Measurements from ENCODE around the gene CLASP1. TPM values are rescaled to one million over a fixed set of nuclear protein-coding genes. Genes with fewer than 3 reads are reported as not detected.

The CLASP1 gene
- total and polyA plus RNA-seq, 7 donors, result 2.4 to 117 (median 53.9) TPM

DNA sequence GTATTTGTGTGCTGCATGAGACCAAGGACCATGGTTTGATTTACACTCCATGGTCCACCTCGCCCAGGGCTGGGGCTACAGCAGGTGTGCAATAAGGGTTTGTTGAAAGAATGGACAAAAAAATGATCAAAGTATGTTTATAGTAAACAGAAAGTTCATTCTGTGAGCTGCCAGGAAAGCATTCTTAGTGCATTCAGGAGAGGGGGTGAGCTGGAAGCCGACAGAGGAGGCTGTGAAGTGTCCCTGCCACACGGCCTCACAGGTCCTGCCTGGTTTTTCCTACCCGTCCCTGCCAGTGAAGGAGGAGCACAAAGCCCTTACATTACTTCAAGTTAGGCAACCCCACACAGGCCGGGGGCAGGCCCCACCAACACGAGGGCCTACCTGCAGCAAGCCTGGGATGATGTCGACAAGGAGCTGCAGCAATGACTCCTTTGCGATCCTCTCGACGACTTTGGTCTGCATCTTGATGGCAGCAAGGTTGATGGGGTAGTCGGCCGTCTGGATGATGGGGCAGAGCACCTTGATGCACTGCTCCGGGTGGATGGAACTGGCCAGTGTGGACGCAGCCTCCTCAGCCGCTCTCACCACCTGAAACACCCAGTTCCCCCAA, 301.0 kb downstream of the CLASP1 start:
- DNase-seq, result peak; percentile 47
- intact Hi-C loops (cut with DNase I), result no loop called here
- Histone ChIP-seq H3K4me1 (peaks cover 0 to 19% (median 8%) of the 10 kb centered on the region in 4 donors), H3K9me3 (no peaks in the 10 kb centered on the region), H3K36me3 (peaks cover 41 to 100% (median 52%) of the 10 kb centered on the region in 4 donors), H3K27me3 (no peaks in the 10 kb centered on the region), H3K27ac (no peak overlapping the region), H3K4me3 (no peak overlapping the region)
- WGBS, 2 donors, result 77 to 89% methylated on average over 15 of the region's 15 CpGs
- TF ChIP-seq EP300 (IDR thresholded peaks at IDR 0.05) (no peak), POLR2AphosphoS5 (IDR thresholded peaks at IDR 0.05) (no peak), POLR2A (IDR thresholded peaks at IDR 0.05) (no peak)
- TF ChIP-seq, protein P1, sequence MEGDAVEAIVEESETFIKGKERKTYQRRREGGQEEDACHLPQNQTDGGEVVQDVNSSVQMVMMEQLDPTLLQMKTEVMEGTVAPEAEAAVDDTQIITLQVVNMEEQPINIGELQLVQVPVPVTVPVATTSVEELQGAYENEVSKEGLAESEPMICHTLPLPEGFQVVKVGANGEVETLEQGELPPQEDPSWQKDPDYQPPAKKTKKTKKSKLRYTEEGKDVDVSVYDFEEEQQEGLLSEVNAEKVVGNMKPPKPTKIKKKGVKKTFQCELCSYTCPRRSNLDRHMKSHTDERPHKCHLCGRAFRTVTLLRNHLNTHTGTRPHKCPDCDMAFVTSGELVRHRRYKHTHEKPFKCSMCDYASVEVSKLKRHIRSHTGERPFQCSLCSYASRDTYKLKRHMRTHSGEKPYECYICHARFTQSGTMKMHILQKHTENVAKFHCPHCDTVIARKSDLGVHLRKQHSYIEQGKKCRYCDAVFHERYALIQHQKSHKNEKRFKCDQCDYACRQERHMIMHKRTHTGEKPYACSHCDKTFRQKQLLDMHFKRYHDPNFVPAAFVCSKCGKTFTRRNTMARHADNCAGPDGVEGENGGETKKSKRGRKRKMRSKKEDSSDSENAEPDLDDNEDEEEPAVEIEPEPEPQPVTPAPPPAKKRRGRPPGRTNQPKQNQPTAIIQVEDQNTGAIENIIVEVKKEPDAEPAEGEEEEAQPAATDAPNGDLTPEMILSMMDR (IDR thresholded peaks at IDR 0.05), result no peak

DNA sequence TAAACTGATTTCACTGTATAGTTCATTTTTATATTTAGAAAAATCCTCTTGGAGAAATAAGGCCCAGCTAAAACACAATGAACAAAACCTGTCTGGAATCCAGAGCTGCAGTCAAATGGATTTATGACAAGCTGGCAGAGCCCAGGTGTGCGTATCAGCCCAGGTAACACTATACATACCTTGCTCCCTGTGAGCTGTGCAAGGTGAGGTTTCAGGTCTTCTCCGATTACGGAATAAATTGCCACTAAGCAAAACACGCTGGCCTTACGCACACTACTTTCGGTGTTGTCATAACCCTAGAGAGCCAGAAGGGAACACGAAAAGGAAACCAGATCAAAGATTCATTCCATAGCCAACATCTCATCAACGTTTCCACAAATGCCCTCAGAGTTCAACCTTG, 302.4 kb downstream of the CLASP1 start:
- intact Hi-C loops (cut with DNase I), result no loop called here
- Histone ChIP-seq H3K9me3 (no peaks in the 10 kb centered on the region), H3K27me3 (no peaks in the 10 kb centered on the region), H3K4me3 (no peak overlapping the region), H3K36me3 (peaks cover 41 to 93% (median 48%) of the 10 kb centered on the region in 4 donors), H3K4me1 (peaks cover 0 to 19% (median 8%) of the 10 kb centered on the region in 4 donors), H3K27ac (no peak overlapping the region)
- WGBS, 2 donors, result 32 to 87% methylated on average over 8 of the region's 8 CpGs
- TF ChIP-seq, protein P1 (IDR thresholded peaks at IDR 0.05), result no peak
- TF ChIP-seq EP300 (IDR thresholded peaks at IDR 0.05) (no peak), POLR2AphosphoS5 (IDR thresholded peaks at IDR 0.05) (no peak), POLR2A (IDR thresholded peaks at IDR 0.05) (no peak)
- DNase-seq, result peak; percentile 14

- Histone ChIP-seq H3K36me3 (peaks cover 37 to 91% (median 46%) of the 10 kb centered on the region in 4 donors), H3K9me3 (no peaks in the 10 kb centered on the region), H3K27ac (no peak overlapping the region), H3K27me3 (no peaks in the 10 kb centered on the region), H3K4me1 (peaks cover 0 to 19% (median 8%) of the 10 kb centered on the region in 4 donors), H3K4me3 (no peak overlapping the region)
- no peak for TF ChIP-seq POLR2AphosphoS5 (IDR thresholded peaks at IDR 0.05)
- TF ChIP-seq POLR2A (IDR thresholded peaks at IDR 0.05), result no peak
- TF ChIP-seq, protein P1 (IDR thresholded peaks at IDR 0.05), result no peak
- no peak for TF ChIP-seq EP300 (IDR thresholded peaks at IDR 0.05)
- peak; percentile 28 for DNase-seq
- 57 to 85% methylated on average over 6 of the region's 6 CpGs for WGBS, 2 donors
- intact Hi-C loops (cut with DNase I), result no loop called here
Observed at GRCh38 chr2:121346407-121346806, 302.9 kb downstream of the CLASP1 start.

GRCh38 chr2:121345887-121346286, 303.4 kb downstream of the CLASP1 start:
- peaks cover 37 to 91% (median 46%) of the 10 kb centered on the region in 4 donors for H3K36me3 ChIP-seq
- no peak overlapping the region for H3K4me3 ChIP-seq
- TF ChIP-seq, protein P1 (IDR thresholded peaks at IDR 0.05), result no peak
- TF ChIP-seq POLR2AphosphoS5 (IDR thresholded peaks at IDR 0.05) (no peak), POLR2A (IDR thresholded peaks at IDR 0.05) (no peak), EP300 (IDR thresholded peaks at IDR 0.05) (no peak)
- 84 to 94% methylated on average over 3 of the region's 3 CpGs for WGBS, 2 donors
- H3K27me3 ChIP-seq, result no peaks in the 10 kb centered on the region
- H3K4me1 ChIP-seq, result peaks cover 0 to 19% (median 8%) of the 10 kb centered on the region in 4 donors
- no peak overlapping the region for H3K27ac ChIP-seq
- peak; percentile 50 for DNase-seq
- H3K9me3 ChIP-seq, result no peaks in the 10 kb centered on the region
- intact Hi-C loops (cut with DNase I), result no loop called here

Measured in sigmoid colon (tissue), 7 donors.